Mucosa of rectum (tissue), 2 donors: Measurements from ENCODE around the gene EIF4H.
"Not testable (repeated sequence)": the region's sequence is repeated elsewhere in the genome, so short reads cannot be mapped to it uniquely, and the experiment has no call there.

Experiments used
- H3K27ac ChIP-seq, 2 donors: one replicate each; pipeline ENCODE4 v1.7.0; 2013; ENCODE audit warnings: inconsistent platforms in 2 of 2, low read depth in 2 of 2, low read length in 2 of 2
- H3K27me3 ChIP-seq, 2 donors: one replicate each; pipeline ENCODE4 v1.7.0; 2013; ENCODE audit warnings: low read length in 2 of 2; ENCODE audit not compliant: control insufficient read depth in 2 of 2, insufficient read depth in 2 of 2
- H3K36me3 ChIP-seq, 2 donors: one replicate each; pipeline ENCODE4 v1.7.0; 2013; ENCODE audit warnings: low read length in 2 of 2; ENCODE audit not compliant: control insufficient read depth in 2 of 2, insufficient read depth in 2 of 2
- H3K4me1 ChIP-seq, 2 donors: one replicate each; pipeline ENCODE4 v1.7.0; 2013; ENCODE audit warnings: low read length in 2 of 2, mild to moderate bottlenecking in 1 of 2; ENCODE audit not compliant: control insufficient read depth in 2 of 2, insufficient read depth in 2 of 2
- H3K4me3 ChIP-seq, 2 donors: one replicate each; pipeline ENCODE4 v1.7.0; 2013; ENCODE audit warnings: low read length in 2 of 2
- H3K9ac ChIP-seq, 2 donors: one replicate each; pipeline ENCODE4 v1.7.0; 2013; ENCODE audit warnings: low read length in 2 of 2, low read depth in 1 of 2, mild to moderate bottlenecking in 1 of 2
- H3K9me3 ChIP-seq, 2 donors: one replicate each; pipeline ENCODE4 v1.7.0; 2013; ENCODE audit warnings: low read length in 2 of 2; ENCODE audit not compliant: control insufficient read depth in 2 of 2
- donor health status: healthy.
- donor health status: Normal muscosa, but diverticular disease.

The EIF4H gene

GRCh38 chr7:74148491-74148890 lies 25.7 kb upstream of the EIF4H start:
- H3K4me1 ChIP-seq, result no peaks in the 10 kb centered on the region
- H3K27ac ChIP-seq, result no peak overlapping the region
- H3K9ac ChIP-seq, result no peak overlapping the region

GRCh38 chr7:74149071-74149470 lies 25.1 kb upstream of the EIF4H start:
- no peak overlapping the region for H3K4me3 ChIP-seq
- H3K9ac ChIP-seq, result no peak overlapping the region
- no peaks in the 10 kb centered on the region for H3K27me3 ChIP-seq
- H3K36me3 ChIP-seq, result no peaks in the 10 kb centered on the region
- H3K27ac ChIP-seq, result no peak overlapping the region
- H3K9me3 ChIP-seq, result no peaks in the 10 kb centered on the region
- no peaks in the 10 kb centered on the region for H3K4me1 ChIP-seq

More at GRCh38 chr7:74148491-74148890, 25.7 kb upstream of the EIF4H start:
- H3K9me3 ChIP-seq, result no peaks in the 10 kb centered on the region
- H3K36me3 ChIP-seq, result no peaks in the 10 kb centered on the region
- no peaks in the 10 kb centered on the region for H3K27me3 ChIP-seq
- H3K4me3 ChIP-seq, result no peak overlapping the region

GRCh38 chr7:74149603-74150002 lies 24.6 kb upstream of the EIF4H start:
- H3K9ac ChIP-seq, result no peak overlapping the region
- H3K36me3 ChIP-seq, result no peaks in the 10 kb centered on the region
- H3K4me1 ChIP-seq, result no peaks in the 10 kb centered on the region
- no peak overlapping the region for H3K4me3 ChIP-seq
- no peaks in the 10 kb centered on the region for H3K9me3 ChIP-seq
- no peaks in the 10 kb centered on the region for H3K27me3 ChIP-seq
- no peak overlapping the region for H3K27ac ChIP-seq

GRCh38 chr7:74153736-74154135 lies 20.4 kb upstream of the EIF4H start:
- Histone ChIP-seq H3K9me3 (no peaks in the 10 kb centered on the region), H3K36me3 (no peaks in the 10 kb centered on the region), H3K4me1 (no peaks in the 10 kb centered on the region), H3K9ac (no peak overlapping the region), H3K4me3 (no peak overlapping the region), H3K27ac (no peak overlapping the region), H3K27me3 (no peaks in the 10 kb centered on the region)

GRCh38 chr7:74155810-74156395 lies 18.3 kb upstream of the EIF4H start:
- Histone ChIP-seq H3K27me3 (no peaks in the 10 kb centered on the region), H3K9ac (no peak overlapping the region), H3K36me3 (no peaks in the 10 kb centered on the region), H3K4me3 (no peak overlapping the region), H3K27ac (no peak overlapping the region), H3K9me3 (no peaks in the 10 kb centered on the region), H3K4me1 (peaks cover 0 to 4% of the 10 kb centered on the region in 2 donors)

GRCh38 chr7:74157605-74158004 lies 16.6 kb upstream of the EIF4H start:
- Histone ChIP-seq H3K4me3 (no peak overlapping the region), H3K9me3 (no peaks in the 10 kb centered on the region), H3K4me1 (peaks cover 0 to 9% of the 10 kb centered on the region in 2 donors), H3K9ac (no peak overlapping the region), H3K27me3 (no peaks in the 10 kb centered on the region), H3K27ac (no peak overlapping the region), H3K36me3 (no peaks in the 10 kb centered on the region)

GRCh38 chr7:74164985-74165456 lies 9.1 kb upstream of the EIF4H start:
- Histone ChIP-seq H3K9ac (no peak overlapping the region), H3K36me3 (no peaks in the 10 kb centered on the region), H3K4me3 (no peak overlapping the region), H3K4me1 (peaks cover 2 to 23% of the 10 kb centered on the region in 2 donors), H3K9me3 (no peaks in the 10 kb centered on the region), H3K27ac (no peak overlapping the region), H3K27me3 (no peaks in the 10 kb centered on the region)

- H3K9ac ChIP-seq, result no peak overlapping the region
- no peak overlapping the region for H3K4me3 ChIP-seq
- H3K4me1 ChIP-seq, result peaks cover 2 to 22% of the 10 kb centered on the region in 2 donors
- H3K27me3 ChIP-seq, result no peaks in the 10 kb centered on the region
- no peaks in the 10 kb centered on the region for H3K9me3 ChIP-seq
- no peak overlapping the region for H3K27ac ChIP-seq
- H3K36me3 ChIP-seq, result no peaks in the 10 kb centered on the region
These were observed 8.1 kb upstream of the EIF4H start for GRCh38 chr7:74165867-74166593.

- peak overlapping the region in 1 of 2 donors; percentile 43 for H3K9ac ChIP-seq
- H3K4me3 ChIP-seq, result peak overlapping the region in 1 of 2 donors; percentile 26
- H3K27me3 ChIP-seq, H3K9me3 ChIP-seq, H3K36me3 ChIP-seq: not testable (repeated sequence)
- peaks cover 2 to 18% of the 10 kb centered on the region in 2 donors for H3K4me1 ChIP-seq
- H3K27ac ChIP-seq, result peak overlapping the region; percentile 76 to 86
These were observed 6.8 kb upstream of the EIF4H start for GRCh38 chr7:74167324-74167723.

GRCh38 chr7:74173074-74173473 lies 1.1 kb upstream of the EIF4H start:
- peak overlapping the region; percentile 89 to 98 for H3K27ac ChIP-seq
- H3K4me1 ChIP-seq, result peaks cover 21 to 29% of the 10 kb centered on the region in 2 donors
- no peaks in the 10 kb centered on the region for H3K27me3 ChIP-seq
- peaks cover 0 to 6% of the 10 kb centered on the region in 2 donors for H3K36me3 ChIP-seq
- H3K9me3 ChIP-seq, result no peaks in the 10 kb centered on the region
- H3K9ac ChIP-seq, result peak overlapping the region; percentile 94 to 98
- H3K4me3 ChIP-seq, result peak overlapping the region; percentile 62 to 80
